Cardiac septum (tissue), 1 donor: ENCODE measurements around the gene USP54. TPM values are rescaled to one million over a fixed set of nuclear protein-coding genes. Genes with fewer than 3 reads are reported as not detected.

ENCODE experiments used
- DNase-seq: peaks from one replicate; pipeline ENCODE4 v3.0.0-alpha.2; 2020; ENCODE audit warnings: low spot score
- intact Hi-C: fragments of 100-400 bp; cut with DNase I; formaldehyde crosslinking; loops from one replicate; pipeline ENCODE4 v1.14.0; 2022
- total RNA-seq: library from RNA; stranded (reverse); fragmentation: NEBNext Ultra II Directional; extraction: Animal tissue kit (Norgen Biotek cat#: 25700); gene quantifications from one replicate; pipeline ENCODE4 v1.2.1, GENCODE V29; 2021
- donor health status: DM: no; HTN: no; CAD: no.

Gene USP54
- total RNA-seq, 1 donor from 2014 or later, result 16.3 TPM

- DNase-seq, result no peak
- intact Hi-C loops, result no loop called here
These were observed 45.8 kb downstream of the USP54 start for GRCh38 chr10:73545357-73545756.

GRCh38 chr10:73537709-73538108, 53.4 kb downstream of the USP54 start:
- no peak for DNase-seq
- intact Hi-C loops, result no loop called here

GRCh38 chr10:73537288-73537687, 53.9 kb downstream of the USP54 start:
- intact Hi-C loops, result no loop called here
- DNase-seq, result no peak

- intact Hi-C loops, result no loop called here
- DNase-seq, result no peak
These were observed 56.3 kb downstream of the USP54 start for GRCh38 chr10:73534857-73535256.

GRCh38 chr10:73529089-73529832, 61.9 kb downstream of the USP54 start:
- DNase-seq, result no peak
- intact Hi-C loops, result loop anchor here (1.0 kb wide), 1 partner anchor 115 kb away; no protein-coding TSS in a partner anchor

GRCh38 chr10:73522263-73522662, 68.9 kb downstream of the USP54 start:
- DNase-seq, result no peak
- intact Hi-C loops, result no loop called here

GRCh38 chr10:73519336-73519735, 71.8 kb downstream of the USP54 start:
- DNase-seq, result no peak
- intact Hi-C loops, result no loop called here

- DNase-seq, result no peak
- intact Hi-C loops, result no loop called here
These were observed 73.8 kb downstream of the USP54 start for GRCh38 chr10:73517166-73517888.

- intact Hi-C loops, result no loop called here
- no peak for DNase-seq
These were observed 78.9 kb downstream of the USP54 start for GRCh38 chr10:73512207-73512743.

GRCh38 chr10:73509695-73510094, 81.4 kb downstream of the USP54 start:
- no peak for DNase-seq
- intact Hi-C loops, result no loop called here

GRCh38 chr10:73506491-73506890, 84.7 kb downstream of the USP54 start:
- no peak for DNase-seq
- intact Hi-C loops, result no loop called here

GRCh38 chr10:73506074-73506473, 85.1 kb downstream of the USP54 start:
- no peak for DNase-seq
- intact Hi-C loops, result no loop called here

GRCh38 chr10:73503037-73503436, 88.1 kb downstream of the USP54 start:
- intact Hi-C loops, result no loop called here
- DNase-seq, result no peak

GRCh38 chr10:73501651-73502050, 89.5 kb downstream of the USP54 start:
- DNase-seq, result no peak
- intact Hi-C loops, result no loop called here

- DNase-seq, result no peak
- intact Hi-C loops, result loop anchor here (5.0 kb wide), 1 partner anchor 85 kb away; the partner anchor contains the start of gene ANXA7
These were observed 93.5 kb downstream of the USP54 start for GRCh38 chr10:73497623-73498022.

- intact Hi-C loops, result loop anchor here (5.0 kb wide), 1 partner anchor 84 kb away; the partner anchor contains the start of gene ANXA7
- DNase-seq, result peak; percentile 94
These were observed 95.1 kb downstream of the USP54 start, which contains the start of gene PPP3CB for GRCh38 chr10:73495884-73496674. TSS of gene PPP3CB (minus strand) at chr10:73496024. CDS start at chr10:73495889, 135 bp downstream.

GRCh38 chr10:73495226-73495883, 95.8 kb downstream of the USP54 start:
- intact Hi-C loops, result loop anchor here (5.0 kb wide), 1 partner anchor 83 kb away; the partner anchor contains the start of gene ANXA7
- peak; percentile 96 for DNase-seq

- intact Hi-C loops, result loop anchor here (5.0 kb wide), 1 partner anchor 83 kb away; the partner anchor contains the start of gene ANXA7
- DNase-seq, result no peak
These were observed 96.3 kb downstream of the USP54 start for GRCh38 chr10:73494877-73495225.

- no peak for DNase-seq
- intact Hi-C loops, result no loop called here
These were observed 96.9 kb downstream of the USP54 start for GRCh38 chr10:73494213-73494612.
